Spleen (tissue), 11 donors: ENCODE results near the gene GPR84. TPM values are rescaled to one million over a fixed set of nuclear protein-coding genes. Genes with fewer than 3 reads are reported as not detected.

Experiments used
- DNase-seq: peaks from one replicate; pipeline ENCODE4 v3.0.0-alpha.2; 2020
- H3K27ac ChIP-seq, 8 donors: fragments of 200-600 bp; sonication (generic) in 7 of 8; 1 replicate in 4 of 8; 2 replicates in 4 of 8; pipeline versions ENCODE4 v1.5.0 to v1.8.0; 2016 to 2021; ENCODE audit warnings: inconsistent platforms in 4 of 8, mild to moderate bottlenecking in 4 of 8, moderate library complexity in 1 of 8
- H3K27me3 ChIP-seq, 7 donors: fragments of 200-600 bp; sonication (generic) in 6 of 7; replicated peaks in 1 of 7; 1 replicate in 4 of 7; 2 replicates in 3 of 7; pipeline versions ENCODE4 v1.5.0 to v1.8.0; 2016 to 2021; ENCODE audit warnings: inconsistent platforms in 3 of 7, mild to moderate bottlenecking in 1 of 7
- H3K36me3 ChIP-seq, 6 donors: fragments of 200-600 bp; sonication (generic) in 5 of 6; 1 replicate in 4 of 6; 2 replicates in 2 of 6; pipeline versions ENCODE4 v1.5.0 to v1.8.0; 2016 to 2021; ENCODE audit warnings: inconsistent platforms in 2 of 6
- H3K4me1 ChIP-seq, 6 donors: fragments of 200-600 bp; sonication (generic) in 5 of 6; 1 replicate in 3 of 6; 2 replicates in 3 of 6; pipeline versions ENCODE4 v1.5.0 to v1.8.0; 2016 to 2021; ENCODE audit warnings: inconsistent platforms in 3 of 6
- H3K4me3 ChIP-seq, 8 donors: fragments of 200-600 bp; sonication (generic) in 7 of 8; 1 replicate in 4 of 8; 2 replicates in 4 of 8; pipeline versions ENCODE4 v1.5.0 to v1.8.0; 2016 to 2021; ENCODE audit warnings: inconsistent platforms in 4 of 8, mild to moderate bottlenecking in 4 of 8, moderate library complexity in 2 of 8
- H3K9me3 ChIP-seq, 8 donors: fragments of 200-600 bp; sonication (generic) in 7 of 8; 1 replicate in 4 of 8; 2 replicates in 4 of 8; pipeline versions ENCODE4 v1.5.0 to v1.8.0; 2016 to 2021; ENCODE audit warnings: inconsistent platforms in 4 of 8
- CTCF ChIP-seq, 11 experiments: fragments of 200-600 bp in 7 of 11; fragments of 450-650 bp in 4 of 11; sonication (generic) in 4 of 11; IDR thresholded peaks in 8 of 11; conservative IDR thresholded peaks in 3 of 11; 1 replicate in 7 of 11; 2 replicates in 4 of 11; pipeline versions ENCODE4 v1.4.0 to v1.8.0; 2016 to 2021; ENCODE audit warnings: antibody characterized with exemption in 11 of 11, inconsistent platforms in 4 of 11, mild to moderate bottlenecking in 1 of 11
- POLR2A ChIP-seq, 3 donors: fragments of 450-650 bp; IDR thresholded peaks; one replicate each; pipeline ENCODE4 v1.5.1; 2017; ENCODE audit warnings: antibody characterized with exemption in 3 of 3, mild to moderate bottlenecking in 1 of 3
- POLR2AphosphoS5 ChIP-seq, 3 donors: sonication (generic); formaldehyde crosslinking; IDR thresholded peaks; one replicate each; pipeline ENCODE4 v1.5.1; 2017; ENCODE audit warnings: antibody characterized with exemption in 3 of 3
- WGBS, 5 donors: extraction: QIAGEN DNeasy Blood & Tissue Kit in 3 of 5; methylation state at CpG; one replicate each; pipeline versions ENCODE4 v1.1.5 to v1.1.7; 2013 to 2018; 5-methylcytosine and 5-hydroxymethylcytosine counted together
- intact Hi-C: fragments of 100-400 bp; cut with DNase I; formaldehyde crosslinking; loops from one replicate; pipeline ENCODE4 v1.15.0; 2023; ENCODE audit warnings: low total_unique reads
- polyA plus RNA-seq, 3 donors: library from polyadenylated mRNA; stranded (reverse); fragments of 200-250 nt; gene quantifications; one replicate each; pipeline ENCODE4 v1.2.1, GENCODE V29; 2013
- total RNA-seq, 7 donors: library from RNA; depleted of rRNA in 3 of 7; stranded (reverse); fragments of >200 nt in 3 of 7; fragmentation: NEBNext Ultra II Directional in 4 of 7; extraction: Animal tissue kit (Norgen Biotek cat#: 25700) in 4 of 7; gene quantifications; one replicate each; pipeline versions ENCODE4 v1.1.0 to v1.2.1, GENCODE V29; 2016 to 2021
- donor health status: healthy with polysubstance abuse.
- donor health status: DM: no; HTN: no; CAD: no; lungs with moderate emphysema.
- donor health status: DM: no; HTN: no; CAD: no.
- donor health status: Bipolar disorder and iron deficiency.
- donor health status: healthy.
- donor health status: DM: no; HTN: no; CAD: no.
- donor health status: DM: yes; HTN: yes; CAD: no.

GPR84 gene
- total and polyA plus RNA-seq, 10 donors: 0.35 to 12.5 (median 2.3) TPM

- no peak for DNase-seq
- intact Hi-C loops: no loop called here
- Histone ChIP-seq H3K4me1 (peaks cover 15 to 97% (median 57%) of the 10 kb centered on the region in 6 donors), H3K27ac (peak overlapping the region in 5 of 8 donors; percentile 3 to 88 (median 13)), H3K36me3 (no peaks in the 10 kb centered on the region), H3K4me3 (no peak overlapping the region), H3K27me3 (peaks cover 0 to 9% (median 0%) of the 10 kb centered on the region in 7 donors), H3K9me3 (no peaks in the 10 kb centered on the region)
- WGBS, 5 donors: 79 to 90% (median 87%) methylated on average over 3 of the region's 3 CpGs
- no peak for TF ChIP-seq CTCF (IDR thresholded peaks at IDR 0.05 in 8 of 11, conservative IDR thresholded peaks at IDR 0.05 in 3 of 11)
- no peak for TF ChIP-seq POLR2AphosphoS5 (IDR thresholded peaks at IDR 0.05)
- TF ChIP-seq POLR2A (IDR thresholded peaks at IDR 0.05): no peak
Observed at GRCh38 chr12:54386403-54387113, 22.3 kb upstream of the GPR84 start.

GRCh38 chr12:54385251-54385914 lies 21.1 kb upstream of the GPR84 start:
- H3K27me3 ChIP-seq: no peaks in the 10 kb centered on the region
- TF ChIP-seq POLR2A (IDR thresholded peaks at IDR 0.05) (no peak), POLR2AphosphoS5 (IDR thresholded peaks at IDR 0.05) (peak in 1 of 3 donors; percentile 28), CTCF (IDR thresholded peaks at IDR 0.05 in 8 of 11, conservative IDR thresholded peaks at IDR 0.05 in 3 of 11) (no peak)
- peak overlapping the region in 1 of 8 donors; percentile 50 for H3K4me3 ChIP-seq
- peak overlapping the region in 7 of 8 donors; percentile 54 to 88 (median 77) for H3K27ac ChIP-seq
- no peaks in the 10 kb centered on the region for H3K9me3 ChIP-seq
- intact Hi-C loops: no loop called here
- H3K36me3 ChIP-seq: no peaks in the 10 kb centered on the region
- H3K4me1 ChIP-seq: peaks cover 15 to 97% (median 47%) of the 10 kb centered on the region in 6 donors
- peak; percentile 75 for DNase-seq
- WGBS, 5 donors: 39 to 58% (median 43%) methylated on average over 10 of the region's 10 CpGs

- no peaks in the 10 kb centered on the region for H3K36me3 ChIP-seq
- H3K27ac ChIP-seq: peak within 1 kb of the TSS; percentile 42 to 88 (median 74)
- peaks cover 15 to 97% (median 46%) of the 10 kb centered on the region in 6 donors for H3K4me1 ChIP-seq
- H3K4me3 ChIP-seq: peak within 1 kb of the TSS in 3 of 8 donors; percentile 4 to 50 (median 16)
- peak; percentile 88 for DNase-seq
- H3K27me3 ChIP-seq: no peaks in the 10 kb centered on the region
- H3K9me3 ChIP-seq: no peaks in the 10 kb centered on the region
- TF ChIP-seq POLR2A (IDR thresholded peaks at IDR 0.05) (no peak), CTCF (IDR thresholded peaks at IDR 0.05 in 8 of 11, conservative IDR thresholded peaks at IDR 0.05 in 3 of 11) (peak in 1 of 11 experiments; percentile 16), POLR2AphosphoS5 (IDR thresholded peaks at IDR 0.05) (peak; percentile 20 to 82 (median 75))
- 42 to 61% (median 53%) methylated on average over 1 of the region's 1 CpG for WGBS, 5 donors
- intact Hi-C loops: no loop called here
Observed at GRCh38 chr12:54384591-54385041, 20.3 kb upstream of the GPR84 start, which contains the start of gene ZNF385A. ZNF385A (minus strand) TSS chr12:54384733; CDS start chr12:54384514, 219 bp downstream.
